ENCODE data around the gene ZNF648.
A peak's percentile ranks its signal among the peaks of the same experiment; 100 is the strongest.
"Not testable (repeated sequence)": the region's sequence is repeated elsewhere in the genome, so short reads cannot be mapped to it uniquely, and the experiment has no call there.

Gene ZNF648

GRCh38 chr1:182061594-182061993, at the start of gene ZNF648:
Gene ZNF648, minus strand, starts transcription at chr1:182061712. Its CDS starts 3,702 bp downstream, at chr1:182058010.
- no peak for DNase-seq (ENCODE audit: low read depth, low spot score)

- DNase-seq (ENCODE audit: low read depth, low spot score): no peak
These were observed 49.1 kb upstream of the ZNF648 start for GRCh38 chr1:182110635-182111034.

- no peak for DNase-seq (ENCODE audit: low read depth, low spot score)
These were observed 48.3 kb upstream of the ZNF648 start for GRCh38 chr1:182109771-182110170.

DNA sequence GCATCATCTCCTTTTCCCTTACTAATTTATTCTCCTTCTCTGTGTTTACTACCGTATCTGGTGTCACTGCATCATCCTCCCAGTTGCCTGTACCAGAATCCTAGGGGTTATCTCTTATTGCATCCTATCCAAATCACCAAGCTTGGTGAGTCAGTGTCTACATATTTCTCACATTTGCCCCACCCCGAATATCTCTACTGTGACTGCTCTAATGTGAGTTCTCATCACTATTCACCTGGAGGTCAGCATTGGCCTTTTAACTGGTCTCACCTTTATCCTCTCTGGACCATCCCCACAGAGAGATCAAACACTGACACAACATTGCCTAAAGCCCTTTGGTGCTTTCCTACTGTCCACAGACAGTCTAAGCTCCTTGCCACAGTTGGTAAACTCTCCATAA, 45.7 kb upstream of the ZNF648 start:
- DNase-seq (ENCODE audit: low read depth, low spot score): no peak

DNA sequence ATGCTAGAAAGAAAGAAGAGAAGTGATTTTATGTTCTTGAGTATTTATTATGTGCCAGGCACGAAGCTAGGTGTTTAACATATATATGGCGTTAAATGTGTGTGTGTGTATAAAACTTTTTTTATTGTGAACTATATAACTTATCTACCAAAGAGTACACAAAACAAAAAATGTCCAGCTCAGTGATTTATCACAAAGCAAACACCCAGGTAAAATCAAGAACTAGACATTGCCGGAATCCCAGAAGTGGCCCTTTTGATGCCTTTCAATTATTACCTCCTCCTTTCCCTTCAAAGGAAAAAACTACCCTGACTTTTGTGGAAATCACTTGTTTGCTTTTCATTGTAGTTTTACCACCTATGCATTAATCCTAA, 40.5 kb upstream of the ZNF648 start:
- DNase-seq (ENCODE audit: low read depth, low spot score): no peak

DNA sequence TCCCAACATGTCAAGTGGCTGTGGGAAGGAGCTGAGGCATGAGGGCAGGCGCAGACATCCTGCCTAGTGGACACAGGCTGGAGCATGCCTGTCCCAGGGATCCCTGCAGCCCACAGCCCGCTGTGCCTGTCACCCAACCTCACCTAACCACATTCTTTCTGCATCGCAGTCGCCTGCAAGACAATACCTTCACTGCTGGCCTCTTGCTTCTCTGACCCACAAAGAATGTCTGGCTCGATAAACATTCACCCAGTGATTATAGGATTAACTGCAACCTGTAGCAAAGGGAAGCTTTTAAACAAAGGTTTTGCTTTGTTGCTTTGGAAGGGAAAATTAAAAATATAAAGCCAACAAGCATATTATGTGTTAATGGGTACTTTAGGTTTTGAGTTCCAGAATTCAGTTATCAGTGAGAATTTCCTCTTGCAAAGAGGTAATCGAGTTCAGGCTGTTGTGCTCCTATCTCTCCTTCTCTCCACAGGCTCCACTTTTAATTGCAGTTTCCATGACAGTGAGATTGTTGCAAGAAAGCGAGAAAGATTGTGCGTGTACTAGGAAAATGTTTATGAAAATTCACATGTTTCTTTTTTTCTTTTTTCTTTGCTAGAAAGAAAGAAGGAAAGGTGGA, 40.0 kb upstream of the ZNF648 start:
- DNase-seq (ENCODE audit: low read depth, low spot score): peak; percentile 86

- DNase-seq (ENCODE audit: low read depth, low spot score): no peak
These were observed 36.8 kb upstream of the ZNF648 start for GRCh38 chr1:182098301-182098700.

GRCh38 chr1:182095946-182096345, 34.4 kb upstream of the ZNF648 start:
- DNase-seq (ENCODE audit: low read depth, low spot score): no peak

GRCh38 chr1:182094514-182095005, 33.0 kb upstream of the ZNF648 start:
- DNase-seq (ENCODE audit: low read depth, low spot score): not testable (repeated sequence)

DNA sequence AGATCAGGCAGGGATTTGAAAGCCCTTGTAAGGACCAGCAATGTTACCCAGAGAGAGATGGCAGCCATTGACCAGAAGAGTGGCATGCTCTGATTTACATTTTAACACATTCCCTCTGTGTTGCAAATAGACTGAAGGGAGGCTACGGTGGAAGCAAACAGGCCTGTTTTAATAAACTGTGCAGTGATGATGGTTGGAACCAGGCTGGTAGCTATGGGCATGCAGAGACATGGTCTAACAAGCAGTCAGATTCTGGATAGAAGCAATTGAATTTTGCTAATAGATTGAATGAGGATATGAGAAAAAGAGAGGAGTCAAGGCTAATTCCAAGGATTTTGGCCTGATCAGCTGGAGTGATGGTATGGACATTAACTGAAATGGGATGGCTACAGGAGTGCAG, 32.3 kb upstream of the ZNF648 start:
- no peak for DNase-seq (ENCODE audit: low read depth, low spot score)

- peak; percentile 85 for DNase-seq (ENCODE audit: low read depth, low spot score)
These were observed 30.8 kb upstream of the ZNF648 start for GRCh38 chr1:182092336-182092735.

GRCh38 chr1:182091083-182091482, 29.6 kb upstream of the ZNF648 start:
- DNase-seq (ENCODE audit: low read depth, low spot score): no peak

DNA sequence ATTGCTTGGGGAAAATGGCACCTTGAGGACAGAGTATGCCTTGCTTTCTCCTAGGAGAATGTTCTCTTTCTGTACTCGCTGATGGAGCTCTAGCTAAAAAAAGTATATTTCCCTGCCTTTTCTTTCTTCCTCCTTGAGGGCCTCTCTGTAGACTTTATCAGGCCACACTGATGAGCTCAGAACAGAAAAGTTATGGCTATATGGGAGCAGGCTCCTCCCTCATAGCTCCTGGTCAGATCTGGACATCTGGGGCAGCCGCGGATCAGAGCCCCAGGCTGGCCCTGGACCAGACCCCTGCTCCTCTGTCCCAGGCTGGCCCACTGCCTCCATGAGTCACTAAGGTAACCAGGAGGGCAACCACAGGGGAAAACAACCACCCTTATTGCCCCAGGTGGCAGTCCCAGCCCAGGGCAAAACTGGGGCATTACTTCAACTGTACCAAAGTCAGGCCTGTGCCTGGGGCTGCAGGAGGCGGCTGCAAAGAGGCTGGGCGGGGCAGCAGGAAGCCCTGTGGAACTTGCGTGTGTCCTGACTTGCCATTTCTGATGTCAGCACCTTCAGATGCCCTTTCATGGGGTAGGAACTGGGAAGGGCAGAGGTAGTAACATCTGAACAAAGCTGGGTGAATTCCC, 26.3 kb upstream of the ZNF648 start:
- DNase-seq (ENCODE audit: low read depth, low spot score): peak; percentile 53

DNA sequence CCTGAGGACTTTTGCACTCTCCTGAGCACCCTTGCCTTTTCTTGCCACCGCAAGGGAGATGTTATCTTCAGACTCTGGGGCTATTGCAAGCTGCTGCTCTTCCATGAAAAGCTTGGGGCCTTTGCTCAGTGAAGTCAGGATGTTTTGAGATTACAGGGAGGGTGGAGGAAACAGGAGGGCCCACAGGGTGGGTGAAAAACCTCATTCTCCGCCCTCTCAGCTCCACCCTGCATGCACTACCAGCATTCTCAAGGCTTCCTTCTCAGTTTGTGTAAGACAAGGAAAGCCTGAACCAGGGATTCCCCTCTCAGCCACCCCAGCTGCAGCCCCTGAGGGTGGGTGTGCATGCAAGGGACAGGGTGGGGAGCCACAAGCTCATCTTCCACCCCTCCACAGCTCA, 25.8 kb upstream of the ZNF648 start:
- no peak for DNase-seq (ENCODE audit: low read depth, low spot score)

GRCh38 chr1:182086620-182087019, 25.1 kb upstream of the ZNF648 start:
- no peak for DNase-seq (ENCODE audit: low read depth, low spot score)

GRCh38 chr1:182086136-182086535, 24.6 kb upstream of the ZNF648 start:
- DNase-seq (ENCODE audit: low read depth, low spot score): no peak

DNA sequence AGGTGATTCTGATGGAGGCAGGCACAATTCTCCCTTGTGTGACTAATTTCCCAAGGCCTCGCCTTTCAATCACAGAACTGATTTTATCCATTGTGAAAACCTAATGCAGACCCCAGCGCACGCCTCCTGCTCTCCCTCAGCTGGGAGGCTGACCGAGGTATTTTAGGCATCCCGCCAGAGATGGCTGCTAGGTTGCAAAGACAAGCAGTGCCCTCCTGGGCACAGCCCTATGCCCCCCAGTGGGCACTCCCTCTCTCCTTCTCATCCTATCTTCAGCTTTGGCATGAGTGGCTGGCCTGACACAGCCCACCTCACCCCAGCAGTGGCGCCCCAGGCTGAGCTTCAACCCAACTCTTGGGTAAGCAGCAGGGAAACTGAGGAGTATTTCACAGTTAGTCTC, 24.2 kb upstream of the ZNF648 start:
- DNase-seq (ENCODE audit: low read depth, low spot score): no peak

DNA sequence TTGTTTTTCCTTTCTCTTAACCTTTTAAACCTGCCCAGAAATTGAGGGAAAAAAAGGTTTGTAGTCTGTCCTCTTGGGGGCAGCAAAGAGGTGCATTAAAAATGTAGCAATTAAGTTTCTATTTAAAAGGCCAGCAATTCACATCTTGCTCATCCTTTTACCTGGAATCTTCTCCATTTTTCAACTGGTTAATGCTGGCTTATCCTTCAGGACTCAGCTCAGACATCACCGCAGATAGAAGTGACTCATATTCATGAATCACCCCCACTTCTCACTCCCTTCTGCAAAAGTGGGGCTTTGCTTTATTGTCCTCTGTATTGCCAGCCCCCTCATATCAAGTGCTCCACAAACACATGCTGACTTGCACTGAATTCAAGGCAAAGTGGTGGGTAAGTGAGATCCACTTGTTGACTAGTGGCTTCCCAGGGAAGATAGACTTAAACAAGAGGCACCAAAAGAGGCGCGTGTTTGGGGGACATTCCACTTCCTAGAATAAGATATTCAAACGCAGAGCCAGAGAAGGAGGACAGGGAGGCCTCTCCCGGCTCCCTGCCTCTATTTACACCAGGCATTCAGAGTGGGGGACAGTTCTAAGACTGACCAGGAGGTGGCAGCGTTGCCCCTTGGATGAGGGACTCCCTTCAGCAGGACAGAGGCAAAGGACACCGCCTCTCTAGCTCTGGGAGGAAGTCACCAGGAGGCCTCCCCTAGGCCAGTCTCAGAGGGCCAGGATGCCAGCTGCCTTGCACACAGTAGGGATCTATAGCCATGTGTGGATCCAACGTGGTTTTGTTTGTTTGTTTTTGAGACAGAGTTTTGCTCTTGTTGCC, 23.2 kb upstream of the ZNF648 start:
- peak; percentile 92 for DNase-seq (ENCODE audit: low read depth, low spot score)

GRCh38 chr1:182083851-182084486, 22.5 kb upstream of the ZNF648 start:
- no peak for DNase-seq (ENCODE audit: low read depth, low spot score)

GRCh38 chr1:182080955-182081582, 19.6 kb upstream of the ZNF648 start:
- DNase-seq (ENCODE audit: low read depth, low spot score): peak; percentile 53

DNA sequence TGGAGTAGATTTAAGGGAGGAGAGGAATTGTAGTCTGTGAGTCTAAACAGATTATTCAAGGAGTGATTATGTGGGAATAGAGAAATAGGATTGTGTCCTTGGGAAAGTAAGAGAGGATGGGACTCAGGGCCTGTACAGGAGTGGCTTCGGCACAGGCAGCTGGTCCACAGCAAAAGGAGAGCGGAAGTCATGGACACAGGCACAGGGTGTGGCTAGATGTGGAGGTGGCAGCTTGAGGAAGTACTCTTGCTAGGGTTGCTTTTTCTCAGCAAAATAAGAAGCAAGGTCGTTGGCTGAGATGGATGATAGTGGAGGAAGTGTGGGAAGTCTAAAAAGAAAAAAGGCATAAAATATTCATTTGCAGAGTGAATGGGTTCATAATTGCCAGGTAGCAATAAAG, 18.5 kb upstream of the ZNF648 start:
- no peak for DNase-seq (ENCODE audit: low read depth, low spot score)

- DNase-seq (ENCODE audit: low read depth, low spot score): no peak
These were observed 10.4 kb upstream of the ZNF648 start for GRCh38 chr1:182071924-182072323.
